Stimulated activated CD8-positive, alpha-beta memory T cell treated with anti-CD3 and anti-CD28 coated beads, Interleukin-4, amount 100 ng/mL, for 24 hours (primary cell): ENCODE results near the gene FKBP7.
A peak's percentile ranks its signal among the peaks of the same experiment; 100 is the strongest.
"Not testable (repeated sequence)": the region's sequence is repeated elsewhere in the genome, so short reads cannot be mapped to it uniquely, and the experiment has no call there.

Source experiments
- DNase-seq: peaks from one replicate; pipeline ENCODE4 v3.0.0-alpha.2; 2020; ENCODE audit warnings: low read depth

FKBP7 gene

GRCh38 chr2:178449700-178450523 lies 28.5 kb downstream of the FKBP7 start:
- no peak for DNase-seq

- DNase-seq = no peak
These were observed 29.3 kb downstream of the FKBP7 start for GRCh38 chr2:178448968-178449661.

- no peak for DNase-seq
These were observed 37.0 kb downstream of the FKBP7 start for GRCh38 chr2:178441426-178441825.

- no peak for DNase-seq
These were observed 41.7 kb downstream of the FKBP7 start for GRCh38 chr2:178436662-178437061.

GRCh38 chr2:178429336-178429735 lies 49.1 kb downstream of the FKBP7 start:
- no peak for DNase-seq

GRCh38 chr2:178428396-178428806 lies 50.0 kb downstream of the FKBP7 start:
- DNase-seq = no peak

GRCh38 chr2:178427458-178427857 lies 50.9 kb downstream of the FKBP7 start:
- DNase-seq = no peak

GRCh38 chr2:178426388-178426787 lies 52.0 kb downstream of the FKBP7 start:
- DNase-seq = no peak

GRCh38 chr2:178425255-178425827 lies 53.1 kb downstream of the FKBP7 start:
- no peak for DNase-seq

- DNase-seq = not testable (repeated sequence)
These were observed 54.7 kb downstream of the FKBP7 start for GRCh38 chr2:178423746-178424145.

- no peak for DNase-seq
These were observed 56.3 kb downstream of the FKBP7 start for GRCh38 chr2:178422097-178422496.

- no peak for DNase-seq
These were observed 57.9 kb downstream of the FKBP7 start for GRCh38 chr2:178420463-178420999.

GRCh38 chr2:178419123-178419522 lies 59.3 kb downstream of the FKBP7 start:
- no peak for DNase-seq

GRCh38 chr2:178418426-178418825 lies 60.0 kb downstream of the FKBP7 start:
- no peak for DNase-seq

GRCh38 chr2:178417916-178418315 lies 60.5 kb downstream of the FKBP7 start:
- DNase-seq = no peak

- DNase-seq = no peak
These were observed 62.4 kb downstream of the FKBP7 start for GRCh38 chr2:178415979-178416378.

- peak; percentile 68 for DNase-seq
These were observed 63.8 kb downstream of the FKBP7 start for GRCh38 chr2:178414266-178415247.
